Activated naive CD8-positive, alpha-beta T cell treated with anti-CD3 and anti-CD28 coated beads, Interleukin-2, amount 10 ng/mL, durations not matched to agents 7 days and 5 days (primary cell): ENCODE results near the gene POLD4. TPM values are rescaled to one million over a fixed set of nuclear protein-coding genes. Genes with fewer than 3 reads are reported as not detected.

Experiments
- ATAC-seq: fragments of 150-1000 bp; cut with Tn5 transposase; one replicate; pipeline ENCODE4 v1.10.0; 2021; ENCODE audit warnings: low read depth, moderate library complexity
- POLR2A ChIA-PET: fragments of 350-600 bp; sonication (Branson Sonifier 250); formaldehyde crosslinking; loops from one replicate; lab custom pipeline; 2021; ENCODE audit warnings: antibody characterized with exemption; lab: Charles Lee
- DNase-seq: peaks from one replicate; pipeline ENCODE4 v3.0.0; 2021
- H3K27ac Mint-ChIP-seq: one replicate; pipeline ENCODE4 v1.8.0; 2022; ENCODE audit warnings: mild to moderate bottlenecking, mixed read lengths
- H3K27me3 Mint-ChIP-seq: one replicate; pipeline ENCODE4 v1.8.0; 2022; ENCODE audit warnings: mild to moderate bottlenecking, moderate library complexity, mixed read lengths
- H3K36me3 Mint-ChIP-seq: one replicate; pipeline ENCODE4 v1.8.0; 2021; ENCODE audit warnings: mild to moderate bottlenecking, mixed read lengths
- H3K4me1 Mint-ChIP-seq: one replicate; pipeline ENCODE4 v1.8.0; 2021; ENCODE audit warnings: mixed read lengths
- H3K4me3 Mint-ChIP-seq: one replicate; pipeline ENCODE4 v1.8.0; 2022; ENCODE audit warnings: mild to moderate bottlenecking, moderate library complexity, mixed read lengths
- H3K9me3 Mint-ChIP-seq: one replicate; pipeline ENCODE4 v1.8.0; 2021; ENCODE audit warnings: mixed read lengths
- total RNA-seq, 2 experiments: library from RNA; stranded (reverse); gene quantifications; one replicate each; pipeline ENCODE4 v1.2.3, GENCODE V29; 2021

Gene POLD4
- total RNA-seq, 2 experiments from 2014 or later: 73.2 to 78.2 TPM

GRCh38 chr11:67312187-67313021 is 40.9 kb downstream of the POLD4 start:
- peaks cover 21% of the 10 kb centered on the region for H3K4me1 Mint-ChIP-seq
- peak overlapping the region; percentile 15 for H3K4me3 Mint-ChIP-seq
- POLR2A ChIA-PET: interaction anchor here (3.2 kb wide), 1 partner anchor 9 kb away, joined by 18 read pairs; the partner anchor contains the start of gene SSH3
- peak; percentile 34 for DNase-seq
- no peaks in the 10 kb centered on the region for H3K27me3 Mint-ChIP-seq
- no peak for ATAC-seq
- H3K36me3 Mint-ChIP-seq: no peaks in the 10 kb centered on the region
- no peaks in the 10 kb centered on the region for H3K9me3 Mint-ChIP-seq
- H3K27ac Mint-ChIP-seq: peak overlapping the region; percentile 78

GRCh38 chr11:67311556-67312082 is 41.7 kb downstream of the POLD4 start:
- ATAC-seq: no peak

GRCh38 chr11:67311051-67311555 is 42.2 kb downstream of the POLD4 start:
- Mint-ChIP-seq H3K4me3 (no peak overlapping the region), H3K27me3 (no peaks in the 10 kb centered on the region), H3K27ac (no peak overlapping the region), H3K9me3 (no peaks in the 10 kb centered on the region), H3K36me3 (no peaks in the 10 kb centered on the region), H3K4me1 (peaks cover 21% of the 10 kb centered on the region)
- ATAC-seq (no peak), DNase-seq (no peak)
- POLR2A ChIA-PET: interaction anchor here (1.0 to 1.1 kb wide), 2 partner anchors 21 to 81 kb away, joined by 3 read pairs; partner anchors contain the start of gene RAD9A

More at GRCh38 chr11:67311556-67312082, 41.7 kb downstream of the POLD4 start:
- POLR2A ChIA-PET: interaction anchor here (1.1 kb wide), 1 partner anchor 80 kb away, joined by 3 read pairs; the partner anchor contains the start of gene RAD9A
- H3K27ac Mint-ChIP-seq: peak overlapping the region; percentile 10
- H3K4me1 Mint-ChIP-seq: peaks cover 21% of the 10 kb centered on the region
- H3K36me3 Mint-ChIP-seq: no peaks in the 10 kb centered on the region
- no peaks in the 10 kb centered on the region for H3K27me3 Mint-ChIP-seq
- no peak overlapping the region for H3K4me3 Mint-ChIP-seq
- DNase-seq: no peak
- no peaks in the 10 kb centered on the region for H3K9me3 Mint-ChIP-seq

GRCh38 chr11:67310246-67311050 is 42.9 kb downstream of the POLD4 start:
- DNase-seq (no peak), ATAC-seq (no peak)
- Mint-ChIP-seq H3K4me1 (peaks cover 19% of the 10 kb centered on the region), H3K9me3 (no peaks in the 10 kb centered on the region), H3K27me3 (no peaks in the 10 kb centered on the region), H3K36me3 (no peaks in the 10 kb centered on the region), H3K27ac (no peak overlapping the region), H3K4me3 (no peak overlapping the region)
- POLR2A ChIA-PET: interaction anchor here (0.9 to 1.1 kb wide), 3 partner anchors 16 to 81 kb away, joined by 3 to 4 read pairs (median 3); partner anchors contain the start of gene RAD9A

GRCh38 chr11:67309661-67310061 is 43.7 kb downstream of the POLD4 start:
- DNase-seq: no peak
- Mint-ChIP-seq H3K9me3 (no peaks in the 10 kb centered on the region), H3K27ac (no peak overlapping the region), H3K27me3 (no peaks in the 10 kb centered on the region), H3K4me3 (no peak overlapping the region), H3K36me3 (no peaks in the 10 kb centered on the region), H3K4me1 (peaks cover 20% of the 10 kb centered on the region)
- no peak for ATAC-seq
- POLR2A ChIA-PET: interaction anchor here (0.9 to 2.0 kb wide), 2 partner anchors 16 to 22 kb away, joined by 4 to 7 read pairs; no protein-coding TSS in a partner anchor

- POLR2A ChIA-PET: interaction anchor here (0.6 to 2.0 kb wide), 3 partner anchors 8 to 22 kb away, joined by 3 to 7 read pairs (median 3); no protein-coding TSS in a partner anchor
- no peak for DNase-seq
- Mint-ChIP-seq H3K9me3 (no peaks in the 10 kb centered on the region), H3K4me3 (no peak overlapping the region), H3K27me3 (no peaks in the 10 kb centered on the region), H3K4me1 (peaks cover 20% of the 10 kb centered on the region), H3K27ac (no peak overlapping the region), H3K36me3 (no peaks in the 10 kb centered on the region)
- no peak for ATAC-seq
Measured at GRCh38 chr11:67309166-67309565, 44.2 kb downstream of the POLD4 start.

- Mint-ChIP-seq H3K27ac (no peak overlapping the region), H3K4me1 (peaks cover 15% of the 10 kb centered on the region), H3K36me3 (no peaks in the 10 kb centered on the region), H3K4me3 (no peak overlapping the region), H3K27me3 (no peaks in the 10 kb centered on the region), H3K9me3 (no peaks in the 10 kb centered on the region)
- no peak for DNase-seq
- POLR2A ChIA-PET: interaction anchor here (0.6 to 2.0 kb wide), 4 partner anchors 9 to 37 kb away, joined by 3 to 7 read pairs (median 3); no protein-coding TSS in a partner anchor
- no peak for ATAC-seq
Measured at GRCh38 chr11:67308031-67308866, 45.1 kb downstream of the POLD4 start.

- DNase-seq (no peak), ATAC-seq (no peak)
- Mint-ChIP-seq H3K9me3 (no peaks in the 10 kb centered on the region), H3K4me1 (peaks cover 9% of the 10 kb centered on the region), H3K27me3 (no peaks in the 10 kb centered on the region), H3K27ac (no peak overlapping the region), H3K36me3 (no peaks in the 10 kb centered on the region), H3K4me3 (no peak overlapping the region)
- POLR2A ChIA-PET: interaction anchor here (1.1 to 2.0 kb wide), 2 partner anchors 20 to 36 kb away, joined by 3 to 7 read pairs; no protein-coding TSS in a partner anchor
Measured at GRCh38 chr11:67307545-67308001, 45.8 kb downstream of the POLD4 start.

- Mint-ChIP-seq H3K4me1 (peaks cover 6% of the 10 kb centered on the region), H3K27me3 (no peaks in the 10 kb centered on the region), H3K4me3 (no peak overlapping the region), H3K36me3 (no peaks in the 10 kb centered on the region), H3K9me3 (no peaks in the 10 kb centered on the region), H3K27ac (no peak overlapping the region)
- no peak for ATAC-seq
- POLR2A ChIA-PET: no interaction called here
- no peak for DNase-seq
Measured at GRCh38 chr11:67306769-67307544, 46.4 kb downstream of the POLD4 start.

- POLR2A ChIA-PET: interaction anchor here (1.2 to 5.6 kb wide), 6 partner anchors 9 to 42 kb away, joined by 3 to 66 read pairs (median 6); partner anchors contain the start of gene ANKRD13D
- no peaks in the 10 kb centered on the region for H3K9me3 Mint-ChIP-seq
- no peaks in the 10 kb centered on the region for H3K36me3 Mint-ChIP-seq
- H3K27ac Mint-ChIP-seq: peak overlapping the region; percentile 42
- ATAC-seq (no peak), DNase-seq (no peak)
- H3K4me1 Mint-ChIP-seq: peaks cover 5% of the 10 kb centered on the region
- H3K4me3 Mint-ChIP-seq: peak overlapping the region; percentile 68
- no peaks in the 10 kb centered on the region for H3K27me3 Mint-ChIP-seq
Measured at GRCh38 chr11:67304511-67305113, 48.7 kb downstream of the POLD4 start.

GRCh38 chr11:67303835-67304411 is 49.4 kb downstream of the POLD4 start:
- H3K9me3 Mint-ChIP-seq: no peaks in the 10 kb centered on the region
- peak; percentile 31 for ATAC-seq
- peaks cover 3% of the 10 kb centered on the region for H3K36me3 Mint-ChIP-seq
- no peaks in the 10 kb centered on the region for H3K27me3 Mint-ChIP-seq
- H3K4me3 Mint-ChIP-seq: peak overlapping the region; percentile 68
- peak; percentile 64 for DNase-seq
- H3K4me1 Mint-ChIP-seq: peaks cover 5% of the 10 kb centered on the region
- H3K27ac Mint-ChIP-seq: no peak overlapping the region
- POLR2A ChIA-PET: interaction anchor here (0.7 to 5.6 kb wide), 15 partner anchors 10 to 51 kb away, joined by 3 to 66 read pairs (median 7); partner anchors contain the start of genes ANKRD13D, GRK2 and POLD4
